ENCODE data around the gene VMP1. TPM values are rescaled to one million over a fixed set of nuclear protein-coding genes. Genes with fewer than 3 reads are reported as not detected.

VMP1 gene
- total RNA-seq, 1 experiment from 2014 or later: 281 TPM

DNA sequence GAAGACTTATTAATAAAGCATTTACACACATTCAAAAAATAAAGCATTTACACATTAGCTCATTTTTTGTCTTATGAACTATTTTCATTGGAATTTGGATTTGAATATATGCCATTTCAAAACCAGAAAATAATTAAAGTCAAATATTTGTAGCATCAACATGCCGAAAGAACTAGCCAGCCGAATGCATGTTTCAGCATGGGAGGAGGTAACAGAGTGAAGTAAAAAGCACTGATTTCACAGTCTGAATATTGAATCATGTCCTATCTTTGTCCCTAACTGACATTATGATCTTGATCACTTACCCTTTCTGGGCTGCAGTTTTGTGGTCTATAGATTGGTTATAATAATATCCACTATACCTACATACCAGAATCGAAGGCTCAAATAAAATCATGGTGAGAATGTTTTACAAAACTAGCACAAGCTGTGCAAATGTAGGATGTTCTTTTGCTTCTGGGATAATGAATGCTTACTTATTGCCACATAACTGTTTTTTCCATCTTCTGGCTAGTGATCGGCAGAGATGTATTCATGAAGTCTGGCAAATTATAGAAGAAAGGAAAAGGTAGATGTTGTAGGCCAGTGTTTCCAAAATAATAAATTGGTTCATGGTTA, 100.5 kb downstream of the VMP1 start:
- Histone ChIP-seq H3K36me3 (ENCODE audit: control insufficient read depth, insufficient read depth, low read length) (peaks cover 4% of the 10 kb centered on the region; the same call in 1 of the 2 replicates), H3K27me3 (ENCODE audit: control insufficient read depth, insufficient read depth, low read length) (no peaks in the 10 kb centered on the region), H3K4me3 (ENCODE audit: low read depth in 2 of 2, low read length in 2 of 2) (no peak overlapping the region), H3K27ac (ENCODE audit: low read length) (peak overlapping the region; percentile 99), H3K4me1 (ENCODE audit: control insufficient read depth, insufficient read depth, low read length) (peaks cover 24% of the 10 kb centered on the region), H3K9me3 (ENCODE audit: control insufficient read depth, insufficient read depth, low read depth, low read length) (no peaks in the 10 kb centered on the region)
- intact Hi-C loops (cut with micrococcal nuclease; ENCODE audit: unreplicated experiment): no loop called here
- BruUV-seq (replicated peaks): no TSS peak
- ATAC-seq (no peak), DNase-seq (ENCODE audit: low read depth, low spot score) (no peak)
- in situ Hi-C loops (cut with HindIII; ENCODE audit: low pct_unique_long_range_greater_than_20kb, low sequenced_read_pairs): no loop called here
- no peak for TF ChIP-seq SIN3A (IDR thresholded peaks at IDR 0.05; ENCODE audit: borderline replicate concordance, insufficient read depth, low read depth, low read length)
- no peak for TF ChIP-seq TCF7L2 (IDR thresholded peaks at IDR 0.05; ENCODE audit: low read depth, low read length)
- TF ChIP-seq, protein P1, sequence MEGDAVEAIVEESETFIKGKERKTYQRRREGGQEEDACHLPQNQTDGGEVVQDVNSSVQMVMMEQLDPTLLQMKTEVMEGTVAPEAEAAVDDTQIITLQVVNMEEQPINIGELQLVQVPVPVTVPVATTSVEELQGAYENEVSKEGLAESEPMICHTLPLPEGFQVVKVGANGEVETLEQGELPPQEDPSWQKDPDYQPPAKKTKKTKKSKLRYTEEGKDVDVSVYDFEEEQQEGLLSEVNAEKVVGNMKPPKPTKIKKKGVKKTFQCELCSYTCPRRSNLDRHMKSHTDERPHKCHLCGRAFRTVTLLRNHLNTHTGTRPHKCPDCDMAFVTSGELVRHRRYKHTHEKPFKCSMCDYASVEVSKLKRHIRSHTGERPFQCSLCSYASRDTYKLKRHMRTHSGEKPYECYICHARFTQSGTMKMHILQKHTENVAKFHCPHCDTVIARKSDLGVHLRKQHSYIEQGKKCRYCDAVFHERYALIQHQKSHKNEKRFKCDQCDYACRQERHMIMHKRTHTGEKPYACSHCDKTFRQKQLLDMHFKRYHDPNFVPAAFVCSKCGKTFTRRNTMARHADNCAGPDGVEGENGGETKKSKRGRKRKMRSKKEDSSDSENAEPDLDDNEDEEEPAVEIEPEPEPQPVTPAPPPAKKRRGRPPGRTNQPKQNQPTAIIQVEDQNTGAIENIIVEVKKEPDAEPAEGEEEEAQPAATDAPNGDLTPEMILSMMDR (IDR thresholded peaks at IDR 0.05): no peak
- no peak for TF ChIP-seq POLR2AphosphoS5 (IDR thresholded peaks at IDR 0.05; ENCODE audit: low read depth, low read length)
- TF ChIP-seq, protein P2, sequence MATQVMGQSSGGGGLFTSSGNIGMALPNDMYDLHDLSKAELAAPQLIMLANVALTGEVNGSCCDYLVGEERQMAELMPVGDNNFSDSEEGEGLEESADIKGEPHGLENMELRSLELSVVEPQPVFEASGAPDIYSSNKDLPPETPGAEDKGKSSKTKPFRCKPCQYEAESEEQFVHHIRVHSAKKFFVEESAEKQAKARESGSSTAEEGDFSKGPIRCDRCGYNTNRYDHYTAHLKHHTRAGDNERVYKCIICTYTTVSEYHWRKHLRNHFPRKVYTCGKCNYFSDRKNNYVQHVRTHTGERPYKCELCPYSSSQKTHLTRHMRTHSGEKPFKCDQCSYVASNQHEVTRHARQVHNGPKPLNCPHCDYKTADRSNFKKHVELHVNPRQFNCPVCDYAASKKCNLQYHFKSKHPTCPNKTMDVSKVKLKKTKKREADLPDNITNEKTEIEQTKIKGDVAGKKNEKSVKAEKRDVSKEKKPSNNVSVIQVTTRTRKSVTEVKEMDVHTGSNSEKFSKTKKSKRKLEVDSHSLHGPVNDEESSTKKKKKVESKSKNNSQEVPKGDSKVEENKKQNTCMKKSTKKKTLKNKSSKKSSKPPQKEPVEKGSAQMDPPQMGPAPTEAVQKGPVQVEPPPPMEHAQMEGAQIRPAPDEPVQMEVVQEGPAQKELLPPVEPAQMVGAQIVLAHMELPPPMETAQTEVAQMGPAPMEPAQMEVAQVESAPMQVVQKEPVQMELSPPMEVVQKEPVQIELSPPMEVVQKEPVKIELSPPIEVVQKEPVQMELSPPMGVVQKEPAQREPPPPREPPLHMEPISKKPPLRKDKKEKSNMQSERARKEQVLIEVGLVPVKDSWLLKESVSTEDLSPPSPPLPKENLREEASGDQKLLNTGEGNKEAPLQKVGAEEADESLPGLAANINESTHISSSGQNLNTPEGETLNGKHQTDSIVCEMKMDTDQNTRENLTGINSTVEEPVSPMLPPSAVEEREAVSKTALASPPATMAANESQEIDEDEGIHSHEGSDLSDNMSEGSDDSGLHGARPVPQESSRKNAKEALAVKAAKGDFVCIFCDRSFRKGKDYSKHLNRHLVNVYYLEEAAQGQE (IDR thresholded peaks at IDR 0.05; ENCODE audit: insufficient read depth in 1 of 2, low read depth in 2 of 2, low read length in 1 of 2): no peak
- CTCF ChIA-PET: no interaction called here
- POLR2A ChIA-PET: interaction anchor here (0.7 kb wide), 1 partner anchor 9 kb away, joined by 6 read pairs; no protein-coding TSS in a partner anchor

DNA sequence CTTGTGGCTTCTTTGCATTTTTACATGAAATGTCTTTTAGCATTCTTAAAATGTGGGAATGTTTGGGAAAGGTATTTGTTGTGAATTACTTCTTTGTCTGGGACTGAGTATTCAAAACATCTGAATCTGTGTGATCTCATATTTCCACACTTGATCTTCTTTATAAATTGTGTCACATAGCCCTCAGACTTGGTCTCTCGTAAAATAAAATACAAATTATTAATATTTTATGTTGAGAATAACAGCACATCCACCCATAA, 103.4 kb downstream of the VMP1 start:
- POLR2A ChIA-PET: no interaction called here
- no peak for ATAC-seq
- intact Hi-C loops (cut with micrococcal nuclease; ENCODE audit: unreplicated experiment): no loop called here

More for the DNA sequence above, 103.4 kb downstream of the VMP1 start:
- Histone ChIP-seq H3K4me3 (ENCODE audit: low read depth in 2 of 2, low read length in 2 of 2) (no peak overlapping the region), H3K27me3 (ENCODE audit: control insufficient read depth, insufficient read depth, low read length) (no peaks in the 10 kb centered on the region), H3K4me1 (ENCODE audit: control insufficient read depth, insufficient read depth, low read length) (peaks cover 17% of the 10 kb centered on the region), H3K9me3 (ENCODE audit: control insufficient read depth, insufficient read depth, low read depth, low read length) (no peaks in the 10 kb centered on the region), H3K27ac (ENCODE audit: low read length) (peak overlapping the region; percentile 92), H3K36me3 (ENCODE audit: control insufficient read depth, insufficient read depth, low read length) (peaks cover 4% of the 10 kb centered on the region; the same call in 1 of the 2 replicates)
- DNase-seq (ENCODE audit: low read depth, low spot score): no peak
- in situ Hi-C loops (cut with HindIII; ENCODE audit: low pct_unique_long_range_greater_than_20kb, low sequenced_read_pairs): no loop called here
- CTCF ChIA-PET: no interaction called here
- TF ChIP-seq TCF7L2 (IDR thresholded peaks at IDR 0.05; ENCODE audit: low read depth, low read length) (no peak), SIN3A (IDR thresholded peaks at IDR 0.05; ENCODE audit: borderline replicate concordance, insufficient read depth, low read depth, low read length) (no peak)
- TF ChIP-seq, protein P2 (IDR thresholded peaks at IDR 0.05; ENCODE audit: insufficient read depth in 1 of 2, low read depth in 2 of 2, low read length in 1 of 2): no peak
- no TSS peak for BruUV-seq (replicated peaks)
